GM20431 (cell line): ENCODE measurements around the gene PARD3B.

Experiments used
- in situ Hi-C: fragments of 300-500 bp; cut with MseI, MboI; formaldehyde crosslinking; loops from one replicate; pipeline ENCODE4 v1.15.0; 2020; ENCODE audit warnings: low sequenced_read_pairs; ENCODE audit not compliant: unreplicated experiment

The PARD3B gene

GRCh38 chr2:204972161-204972560 lies 426.9 kb downstream of the PARD3B start:
- in situ Hi-C loops: no loop called here

GRCh38 chr2:204972606-204973336 lies 427.5 kb downstream of the PARD3B start:
- in situ Hi-C loops: no loop called here

- in situ Hi-C loops: no loop called here
These were observed 428.3 kb downstream of the PARD3B start for GRCh38 chr2:204973616-204974015.

GRCh38 chr2:204974487-204974886 lies 429.2 kb downstream of the PARD3B start:
- in situ Hi-C loops: no loop called here

- in situ Hi-C loops: no loop called here
These were observed 432.6 kb downstream of the PARD3B start for GRCh38 chr2:204977914-204978313.

GRCh38 chr2:204982303-204982702 lies 437.0 kb downstream of the PARD3B start:
- in situ Hi-C loops: no loop called here

- in situ Hi-C loops: no loop called here
These were observed 439.2 kb downstream of the PARD3B start for GRCh38 chr2:204984518-204984917.

GRCh38 chr2:204986641-204987040 lies 441.4 kb downstream of the PARD3B start:
- in situ Hi-C loops: no loop called here

GRCh38 chr2:204988836-204989235 lies 443.6 kb downstream of the PARD3B start:
- in situ Hi-C loops: no loop called here

GRCh38 chr2:204989877-204990276 lies 444.6 kb downstream of the PARD3B start:
- in situ Hi-C loops: no loop called here

GRCh38 chr2:205001300-205001966 lies 456.2 kb downstream of the PARD3B start:
- in situ Hi-C loops: no loop called here

- in situ Hi-C loops: no loop called here
These were observed 457.1 kb downstream of the PARD3B start for GRCh38 chr2:205002390-205002789.

GRCh38 chr2:205003288-205003687 lies 458.0 kb downstream of the PARD3B start:
- in situ Hi-C loops: no loop called here

- in situ Hi-C loops: no loop called here
These were observed 464.9 kb downstream of the PARD3B start for GRCh38 chr2:205010196-205010595.

GRCh38 chr2:205011031-205011430 lies 465.8 kb downstream of the PARD3B start:
- in situ Hi-C loops: no loop called here

- in situ Hi-C loops: no loop called here
These were observed 467.7 kb downstream of the PARD3B start for GRCh38 chr2:205012961-205013360.

- in situ Hi-C loops: no loop called here
These were observed 468.3 kb downstream of the PARD3B start for GRCh38 chr2:205013586-205013985.

- in situ Hi-C loops: no loop called here
These were observed 468.9 kb downstream of the PARD3B start for GRCh38 chr2:205014201-205014600.

GRCh38 chr2:205017381-205017780 lies 472.1 kb downstream of the PARD3B start:
- in situ Hi-C loops: no loop called here

- in situ Hi-C loops: no loop called here
These were observed 472.6 kb downstream of the PARD3B start for GRCh38 chr2:205017912-205018311.

GRCh38 chr2:205020673-205021072 lies 475.4 kb downstream of the PARD3B start:
- in situ Hi-C loops: no loop called here

- in situ Hi-C loops: no loop called here
These were observed 477.6 kb downstream of the PARD3B start for GRCh38 chr2:205022841-205023240.
